ENCODE measurements around the gene FAM20C.

The FAM20C gene

DNA sequence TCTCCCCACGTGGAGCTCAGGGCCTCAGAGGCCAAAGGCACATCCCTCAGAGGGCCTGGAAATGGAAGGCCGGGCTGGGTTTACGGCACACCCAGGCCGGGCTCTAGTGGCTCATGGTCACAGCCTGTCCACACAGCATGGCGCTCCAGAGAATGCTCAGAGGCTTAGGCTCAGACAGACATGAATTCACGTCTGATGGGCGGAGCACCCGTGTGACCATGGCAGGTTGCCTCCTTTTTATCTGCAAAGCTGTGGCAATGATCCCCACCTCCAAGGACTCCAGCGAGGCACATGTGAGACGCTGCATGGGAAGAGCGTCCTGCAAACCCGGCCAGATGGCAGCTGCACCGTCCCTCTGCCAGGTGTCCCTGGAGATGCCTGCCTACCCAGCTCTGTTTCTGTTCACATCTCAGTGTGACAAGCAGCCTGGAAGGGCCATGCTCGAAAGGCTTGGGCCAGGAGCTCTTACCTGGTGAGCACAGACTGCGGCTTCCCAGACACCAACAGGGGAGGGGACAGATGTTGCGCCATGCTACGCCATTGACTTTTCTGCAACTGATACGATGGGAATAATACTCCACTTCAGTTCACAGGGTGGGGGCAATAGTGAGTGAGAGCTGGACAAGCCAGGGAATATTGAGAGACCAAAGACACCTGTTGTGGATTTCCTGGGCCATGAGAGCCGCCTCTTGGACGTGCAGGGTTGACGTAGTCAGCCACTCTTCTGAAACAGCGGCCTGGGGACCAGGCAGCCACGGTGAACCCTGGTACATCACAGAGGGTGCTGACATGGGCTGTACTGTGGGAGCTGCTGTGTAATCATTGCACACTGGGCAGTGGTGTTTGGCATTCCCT is 34.4 kb upstream of the FAM20C start:
- Histone ChIP-seq H3K27me3 (ENCODE audit: insufficient read depth, low read depth) (peaks cover 74% of the 10 kb centered on the region; the same call in 1 of the 2 replicates), H3K4me2 (no peak overlapping the region), H3K79me2 (ENCODE audit: insufficient read depth, low read depth) (no peaks in the 10 kb centered on the region), H3K4me3 (IDR thresholded peaks at IDR 0.05; ENCODE audit: insufficient read depth, low read depth, low read length) (no peak overlapping the region), H4K20me1 (ENCODE audit: insufficient read depth) (no peaks in the 10 kb centered on the region), H3K4me1 (ENCODE audit: low read depth, poor library complexity, severe bottlenecking) (no peaks in the 10 kb centered on the region), H2AFZ (ENCODE audit: low read depth) (no peak overlapping the region), H3K9ac (no peak overlapping the region), H3K36me3 (ENCODE audit: insufficient read depth) (no peaks in the 10 kb centered on the region), H3K27ac (no peak overlapping the region)
- TF ChIP-seq, protein P1, sequence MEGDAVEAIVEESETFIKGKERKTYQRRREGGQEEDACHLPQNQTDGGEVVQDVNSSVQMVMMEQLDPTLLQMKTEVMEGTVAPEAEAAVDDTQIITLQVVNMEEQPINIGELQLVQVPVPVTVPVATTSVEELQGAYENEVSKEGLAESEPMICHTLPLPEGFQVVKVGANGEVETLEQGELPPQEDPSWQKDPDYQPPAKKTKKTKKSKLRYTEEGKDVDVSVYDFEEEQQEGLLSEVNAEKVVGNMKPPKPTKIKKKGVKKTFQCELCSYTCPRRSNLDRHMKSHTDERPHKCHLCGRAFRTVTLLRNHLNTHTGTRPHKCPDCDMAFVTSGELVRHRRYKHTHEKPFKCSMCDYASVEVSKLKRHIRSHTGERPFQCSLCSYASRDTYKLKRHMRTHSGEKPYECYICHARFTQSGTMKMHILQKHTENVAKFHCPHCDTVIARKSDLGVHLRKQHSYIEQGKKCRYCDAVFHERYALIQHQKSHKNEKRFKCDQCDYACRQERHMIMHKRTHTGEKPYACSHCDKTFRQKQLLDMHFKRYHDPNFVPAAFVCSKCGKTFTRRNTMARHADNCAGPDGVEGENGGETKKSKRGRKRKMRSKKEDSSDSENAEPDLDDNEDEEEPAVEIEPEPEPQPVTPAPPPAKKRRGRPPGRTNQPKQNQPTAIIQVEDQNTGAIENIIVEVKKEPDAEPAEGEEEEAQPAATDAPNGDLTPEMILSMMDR (conservative IDR thresholded peaks at IDR 0.05; ENCODE audit: low read depth, low read length), result no peak

DNA sequence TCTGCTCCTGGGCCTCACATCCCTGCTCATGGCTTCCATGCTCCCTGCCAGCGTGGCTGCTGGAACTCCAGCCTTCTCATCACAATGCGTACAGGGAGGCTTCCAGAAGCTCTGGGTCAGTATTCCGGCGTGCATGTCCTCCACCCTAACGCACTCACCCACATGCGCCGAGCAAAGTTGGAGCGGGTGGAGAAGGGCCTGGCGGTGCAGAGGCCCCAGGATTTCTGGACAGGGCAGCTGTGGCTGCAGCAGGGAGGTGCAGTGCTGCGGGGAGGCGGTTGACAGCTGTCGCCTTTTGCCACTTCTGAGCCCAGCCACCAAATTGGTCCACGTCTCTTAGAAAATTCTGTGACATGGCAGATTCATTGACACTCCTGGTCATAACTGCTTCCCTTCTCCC is 33.6 kb upstream of the FAM20C start:
- no peak overlapping the region for H2AFZ ChIP-seq (ENCODE audit: low read depth)
- no peak overlapping the region for H3K4me2 ChIP-seq
- TF ChIP-seq, protein P1 (conservative IDR thresholded peaks at IDR 0.05; ENCODE audit: low read depth, low read length), result no peak
- H3K27ac ChIP-seq, result no peak overlapping the region
- H3K4me1 ChIP-seq (ENCODE audit: low read depth, poor library complexity, severe bottlenecking), result no peaks in the 10 kb centered on the region
- no peaks in the 10 kb centered on the region for H3K79me2 ChIP-seq (ENCODE audit: insufficient read depth, low read depth)
- H3K27me3 ChIP-seq (ENCODE audit: insufficient read depth, low read depth), result peaks cover 79% of the 10 kb centered on the region; the same call in 1 of the 2 replicates
- H3K36me3 ChIP-seq (ENCODE audit: insufficient read depth), result no peaks in the 10 kb centered on the region
- no peak overlapping the region for H3K9ac ChIP-seq
- no peaks in the 10 kb centered on the region for H4K20me1 ChIP-seq (ENCODE audit: insufficient read depth)
- H3K4me3 ChIP-seq (IDR thresholded peaks at IDR 0.05; ENCODE audit: insufficient read depth, low read depth, low read length), result no peak overlapping the region

DNA sequence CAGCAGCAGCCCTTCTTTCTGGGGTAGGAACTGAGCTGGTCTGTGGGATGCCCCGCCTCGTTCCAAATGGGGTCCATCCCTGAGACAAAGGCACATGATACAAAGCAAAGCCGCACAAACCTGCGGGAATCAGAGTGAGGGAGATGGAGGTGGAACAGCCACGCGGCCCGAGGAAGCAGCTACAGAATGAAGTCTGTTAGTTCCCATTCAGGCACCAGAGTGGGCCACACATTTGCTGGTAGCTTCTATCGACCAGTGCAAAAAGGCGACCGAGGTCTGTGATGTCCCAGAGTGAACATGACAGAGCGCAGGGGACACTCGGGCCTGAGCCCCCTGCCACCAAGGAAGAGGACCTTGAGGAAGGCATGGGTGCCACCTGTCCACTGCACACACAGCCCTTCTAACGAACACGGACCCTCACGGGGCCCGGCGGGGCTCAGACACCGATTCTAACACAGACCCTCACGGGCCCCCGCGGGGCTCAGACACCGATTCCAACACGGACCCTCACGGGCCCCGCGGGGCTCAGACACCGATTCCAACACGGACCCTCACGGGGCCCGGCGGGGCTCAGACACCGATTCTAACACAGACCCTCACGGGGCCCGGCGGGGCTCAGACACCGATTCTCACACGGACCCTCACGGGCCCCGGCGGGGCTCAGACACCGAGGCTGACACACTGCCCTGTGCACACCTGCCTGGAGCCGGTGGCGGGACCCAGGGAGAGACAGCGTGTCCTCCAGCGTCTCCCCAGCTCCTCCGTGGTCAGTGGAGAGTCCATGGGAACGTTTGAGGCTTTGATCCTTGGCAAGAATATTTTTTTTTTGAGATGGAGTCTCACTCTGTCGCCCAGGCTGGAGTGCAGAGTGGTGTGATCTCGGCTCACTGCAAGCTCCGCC is 32.8 kb upstream of the FAM20C start:
- Histone ChIP-seq H3K9ac (no peak overlapping the region), H3K4me3 (IDR thresholded peaks at IDR 0.05; ENCODE audit: insufficient read depth, low read depth, low read length) (no peak overlapping the region), H3K4me2 (no peak overlapping the region), H3K27ac (no peak overlapping the region), H3K79me2 (ENCODE audit: insufficient read depth, low read depth) (no peaks in the 10 kb centered on the region), H4K20me1 (ENCODE audit: insufficient read depth) (no peaks in the 10 kb centered on the region), H3K27me3 (ENCODE audit: insufficient read depth, low read depth) (peaks cover 73% of the 10 kb centered on the region; the same call in 1 of the 2 replicates), H3K4me1 (ENCODE audit: low read depth, poor library complexity, severe bottlenecking) (no peaks in the 10 kb centered on the region), H2AFZ (ENCODE audit: low read depth) (no peak overlapping the region), H3K36me3 (ENCODE audit: insufficient read depth) (no peaks in the 10 kb centered on the region)
- TF ChIP-seq, protein P1 (conservative IDR thresholded peaks at IDR 0.05; ENCODE audit: low read depth, low read length), result no peak

DNA sequence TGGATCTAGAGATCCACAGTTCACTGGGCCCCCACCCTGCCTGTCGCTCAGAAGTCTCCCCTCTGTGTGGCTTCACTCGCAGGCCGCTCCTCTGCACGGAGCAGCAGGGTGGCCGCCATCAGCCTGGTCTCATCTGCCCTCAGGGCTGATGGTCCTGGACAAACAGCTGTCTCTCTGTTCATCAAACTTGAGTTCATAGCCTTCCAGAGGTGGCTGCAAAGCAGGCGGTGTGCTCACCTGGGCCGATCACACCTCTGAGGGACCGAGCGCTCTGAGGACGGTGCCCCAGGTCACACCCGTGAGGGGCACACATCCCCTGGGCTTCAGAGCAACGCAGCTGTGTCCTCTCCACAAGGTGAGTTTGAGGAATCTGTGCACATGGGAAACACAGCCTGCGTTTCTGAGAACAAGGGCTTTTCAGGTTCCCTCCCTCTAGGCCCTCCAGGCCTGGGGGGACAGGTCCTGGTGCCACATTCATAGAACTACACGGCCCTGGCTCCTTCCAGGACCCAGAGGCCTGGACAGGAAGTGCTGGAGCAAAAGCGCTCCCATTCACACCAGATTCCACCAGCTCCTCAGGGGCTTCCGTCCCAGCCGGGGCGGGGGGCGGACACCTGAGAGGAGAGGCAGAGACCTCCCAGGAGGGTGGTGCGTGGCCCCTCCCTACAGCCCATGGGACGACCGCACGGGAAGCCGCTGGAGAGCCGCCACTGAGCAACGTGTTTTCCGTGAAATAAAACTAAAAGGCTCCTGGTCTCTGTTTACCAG is 31.2 kb upstream of the FAM20C start:
- Histone ChIP-seq H3K27me3 (ENCODE audit: insufficient read depth, low read depth) (peaks cover 69% of the 10 kb centered on the region; the same call in 1 of the 2 replicates), H3K27ac (no peak overlapping the region), H2AFZ (ENCODE audit: low read depth) (no peak overlapping the region), H4K20me1 (ENCODE audit: insufficient read depth) (no peaks in the 10 kb centered on the region), H3K4me2 (no peak overlapping the region), H3K4me3 (IDR thresholded peaks at IDR 0.05; ENCODE audit: insufficient read depth, low read depth, low read length) (no peak overlapping the region), H3K36me3 (ENCODE audit: insufficient read depth) (no peaks in the 10 kb centered on the region), H3K79me2 (ENCODE audit: insufficient read depth, low read depth) (no peaks in the 10 kb centered on the region), H3K9ac (no peak overlapping the region), H3K4me1 (ENCODE audit: low read depth, poor library complexity, severe bottlenecking) (no peaks in the 10 kb centered on the region)
- TF ChIP-seq, protein P1 (conservative IDR thresholded peaks at IDR 0.05; ENCODE audit: low read depth, low read length), result no peak

All from KMS-11 (cell line).